HL-60 (cell line): ENCODE measurements around the gene PNLIPRP3.

Experiments used
- GABPA ChIP-seq: IDR thresholded peaks from 2 replicates; pipeline ENCODE4 v1.6.1; 2012; ENCODE audit warnings: low read depth
- POLR2AphosphoS5 ChIP-seq: IDR thresholded peaks from 2 replicates; pipeline ENCODE4 v1.6.1; 2012; ENCODE audit warnings: low read depth
- TF ChIP-seq, protein P1 (sequence below): IDR thresholded peaks from one replicate; pipeline ENCODE4 v1.5.1; 2011; ENCODE audit warnings: low read length, control low read depth, inconsistent platforms; ENCODE audit not compliant: insufficient read depth
- TF ChIP-seq, protein P2 (sequence below): IDR thresholded peaks from 2 replicates; pipeline ENCODE4 v1.6.1; 2012; ENCODE audit warnings: low read depth; ENCODE audit not compliant: insufficient replicate concordance

DNA sequence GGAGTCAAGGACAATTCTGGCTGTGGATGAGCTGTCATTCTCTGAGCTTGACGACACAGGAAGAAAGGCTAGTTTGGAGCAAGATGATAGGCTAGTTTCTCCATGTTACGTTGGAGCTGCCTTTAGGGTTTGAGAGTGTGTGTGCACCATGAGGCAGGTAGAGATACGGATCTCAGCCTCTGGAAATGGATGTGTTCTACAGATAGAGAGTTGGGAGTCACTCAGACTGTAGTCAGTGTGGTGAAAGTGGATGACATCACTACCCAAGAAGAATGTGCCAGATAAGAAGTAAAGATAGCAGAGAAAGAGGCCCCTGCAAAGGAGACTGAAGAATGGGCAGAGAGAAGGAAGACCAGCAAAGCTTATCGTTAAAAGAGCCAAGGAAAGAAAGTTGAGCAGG, 42.4 kb downstream of the PNLIPRP3 start:
- TF ChIP-seq POLR2AphosphoS5, result no peak
- TF ChIP-seq, protein P1, sequence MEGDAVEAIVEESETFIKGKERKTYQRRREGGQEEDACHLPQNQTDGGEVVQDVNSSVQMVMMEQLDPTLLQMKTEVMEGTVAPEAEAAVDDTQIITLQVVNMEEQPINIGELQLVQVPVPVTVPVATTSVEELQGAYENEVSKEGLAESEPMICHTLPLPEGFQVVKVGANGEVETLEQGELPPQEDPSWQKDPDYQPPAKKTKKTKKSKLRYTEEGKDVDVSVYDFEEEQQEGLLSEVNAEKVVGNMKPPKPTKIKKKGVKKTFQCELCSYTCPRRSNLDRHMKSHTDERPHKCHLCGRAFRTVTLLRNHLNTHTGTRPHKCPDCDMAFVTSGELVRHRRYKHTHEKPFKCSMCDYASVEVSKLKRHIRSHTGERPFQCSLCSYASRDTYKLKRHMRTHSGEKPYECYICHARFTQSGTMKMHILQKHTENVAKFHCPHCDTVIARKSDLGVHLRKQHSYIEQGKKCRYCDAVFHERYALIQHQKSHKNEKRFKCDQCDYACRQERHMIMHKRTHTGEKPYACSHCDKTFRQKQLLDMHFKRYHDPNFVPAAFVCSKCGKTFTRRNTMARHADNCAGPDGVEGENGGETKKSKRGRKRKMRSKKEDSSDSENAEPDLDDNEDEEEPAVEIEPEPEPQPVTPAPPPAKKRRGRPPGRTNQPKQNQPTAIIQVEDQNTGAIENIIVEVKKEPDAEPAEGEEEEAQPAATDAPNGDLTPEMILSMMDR, result no peak
- TF ChIP-seq GABPA, result no peak
- TF ChIP-seq, protein P2, sequence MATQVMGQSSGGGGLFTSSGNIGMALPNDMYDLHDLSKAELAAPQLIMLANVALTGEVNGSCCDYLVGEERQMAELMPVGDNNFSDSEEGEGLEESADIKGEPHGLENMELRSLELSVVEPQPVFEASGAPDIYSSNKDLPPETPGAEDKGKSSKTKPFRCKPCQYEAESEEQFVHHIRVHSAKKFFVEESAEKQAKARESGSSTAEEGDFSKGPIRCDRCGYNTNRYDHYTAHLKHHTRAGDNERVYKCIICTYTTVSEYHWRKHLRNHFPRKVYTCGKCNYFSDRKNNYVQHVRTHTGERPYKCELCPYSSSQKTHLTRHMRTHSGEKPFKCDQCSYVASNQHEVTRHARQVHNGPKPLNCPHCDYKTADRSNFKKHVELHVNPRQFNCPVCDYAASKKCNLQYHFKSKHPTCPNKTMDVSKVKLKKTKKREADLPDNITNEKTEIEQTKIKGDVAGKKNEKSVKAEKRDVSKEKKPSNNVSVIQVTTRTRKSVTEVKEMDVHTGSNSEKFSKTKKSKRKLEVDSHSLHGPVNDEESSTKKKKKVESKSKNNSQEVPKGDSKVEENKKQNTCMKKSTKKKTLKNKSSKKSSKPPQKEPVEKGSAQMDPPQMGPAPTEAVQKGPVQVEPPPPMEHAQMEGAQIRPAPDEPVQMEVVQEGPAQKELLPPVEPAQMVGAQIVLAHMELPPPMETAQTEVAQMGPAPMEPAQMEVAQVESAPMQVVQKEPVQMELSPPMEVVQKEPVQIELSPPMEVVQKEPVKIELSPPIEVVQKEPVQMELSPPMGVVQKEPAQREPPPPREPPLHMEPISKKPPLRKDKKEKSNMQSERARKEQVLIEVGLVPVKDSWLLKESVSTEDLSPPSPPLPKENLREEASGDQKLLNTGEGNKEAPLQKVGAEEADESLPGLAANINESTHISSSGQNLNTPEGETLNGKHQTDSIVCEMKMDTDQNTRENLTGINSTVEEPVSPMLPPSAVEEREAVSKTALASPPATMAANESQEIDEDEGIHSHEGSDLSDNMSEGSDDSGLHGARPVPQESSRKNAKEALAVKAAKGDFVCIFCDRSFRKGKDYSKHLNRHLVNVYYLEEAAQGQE, result no peak
